ENCODE results near the gene BCAR3.

DNA sequence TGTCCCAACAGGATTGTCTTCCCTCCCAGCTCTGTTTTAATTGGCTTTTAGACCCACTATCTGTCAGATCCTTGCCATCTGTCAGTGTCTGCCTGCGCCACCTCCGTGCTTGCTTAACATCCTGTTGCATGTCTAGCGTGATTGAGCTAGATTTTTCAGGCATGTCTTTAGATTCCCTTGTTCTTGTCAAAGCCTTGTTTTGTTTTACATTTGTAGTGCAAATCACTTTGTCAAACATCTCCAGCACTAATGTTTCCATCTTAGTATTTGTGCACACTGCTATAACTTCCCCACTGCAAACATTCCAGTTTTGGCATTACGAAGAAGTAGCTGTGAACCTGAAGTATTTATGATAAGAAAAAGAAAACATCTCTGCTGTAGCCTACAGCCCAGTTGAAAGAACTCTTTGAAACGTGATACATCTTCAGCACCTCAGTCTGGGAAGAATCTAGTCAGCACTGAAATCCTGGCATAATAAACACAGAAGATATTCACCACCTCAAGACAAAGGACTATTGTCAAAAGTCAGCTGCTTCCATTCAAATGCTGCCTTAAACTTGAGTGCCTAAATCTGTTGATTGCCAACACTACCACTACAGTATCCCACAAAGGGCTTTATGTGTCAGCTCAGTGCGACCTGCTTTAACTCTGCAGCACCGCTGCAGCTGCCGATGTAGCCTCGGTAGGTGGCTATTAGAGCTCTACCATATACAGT lies 128.7 kb downstream of the BCAR3 start:
- TF ChIP-seq BCL11A (tag by site-specific recombination; IDR thresholded peaks at IDR 0.05; ENCODE audit: low read depth) (no peak), ZBTB11 (tag by site-specific recombination; conservative IDR thresholded peaks at IDR 0.05; ENCODE audit: low read depth) (peak; percentile 94), KLF16 (tag by site-specific recombination; IDR thresholded peaks at IDR 0.05) (no peak), ZNF138 (tag by site-specific recombination; IDR thresholded peaks at IDR 0.05; ENCODE audit: borderline replicate concordance) (no peak), ZNF677 (tag by site-specific recombination; IDR thresholded peaks at IDR 0.05) (no peak), ZBTB17 (tag by site-specific recombination; IDR thresholded peaks at IDR 0.05) (peak; percentile 80), ZSCAN18 (tag by site-specific recombination; IDR thresholded peaks at IDR 0.05) (no peak), ZFP41 (tag by site-specific recombination; IDR thresholded peaks at IDR 0.05; ENCODE audit: borderline replicate concordance) (no peak), CTCF (tag by site-specific recombination; IDR thresholded peaks at IDR 0.05) (no peak), ZNF398 (tag by site-specific recombination; IDR thresholded peaks at IDR 0.05) (no peak), ZNF335 (tag by site-specific recombination; conservative IDR thresholded peaks at IDR 0.05) (peak; percentile 82), SP2 (tag by site-specific recombination; IDR thresholded peaks at IDR 0.05) (no peak)
- TF ChIP-seq, protein P1, sequence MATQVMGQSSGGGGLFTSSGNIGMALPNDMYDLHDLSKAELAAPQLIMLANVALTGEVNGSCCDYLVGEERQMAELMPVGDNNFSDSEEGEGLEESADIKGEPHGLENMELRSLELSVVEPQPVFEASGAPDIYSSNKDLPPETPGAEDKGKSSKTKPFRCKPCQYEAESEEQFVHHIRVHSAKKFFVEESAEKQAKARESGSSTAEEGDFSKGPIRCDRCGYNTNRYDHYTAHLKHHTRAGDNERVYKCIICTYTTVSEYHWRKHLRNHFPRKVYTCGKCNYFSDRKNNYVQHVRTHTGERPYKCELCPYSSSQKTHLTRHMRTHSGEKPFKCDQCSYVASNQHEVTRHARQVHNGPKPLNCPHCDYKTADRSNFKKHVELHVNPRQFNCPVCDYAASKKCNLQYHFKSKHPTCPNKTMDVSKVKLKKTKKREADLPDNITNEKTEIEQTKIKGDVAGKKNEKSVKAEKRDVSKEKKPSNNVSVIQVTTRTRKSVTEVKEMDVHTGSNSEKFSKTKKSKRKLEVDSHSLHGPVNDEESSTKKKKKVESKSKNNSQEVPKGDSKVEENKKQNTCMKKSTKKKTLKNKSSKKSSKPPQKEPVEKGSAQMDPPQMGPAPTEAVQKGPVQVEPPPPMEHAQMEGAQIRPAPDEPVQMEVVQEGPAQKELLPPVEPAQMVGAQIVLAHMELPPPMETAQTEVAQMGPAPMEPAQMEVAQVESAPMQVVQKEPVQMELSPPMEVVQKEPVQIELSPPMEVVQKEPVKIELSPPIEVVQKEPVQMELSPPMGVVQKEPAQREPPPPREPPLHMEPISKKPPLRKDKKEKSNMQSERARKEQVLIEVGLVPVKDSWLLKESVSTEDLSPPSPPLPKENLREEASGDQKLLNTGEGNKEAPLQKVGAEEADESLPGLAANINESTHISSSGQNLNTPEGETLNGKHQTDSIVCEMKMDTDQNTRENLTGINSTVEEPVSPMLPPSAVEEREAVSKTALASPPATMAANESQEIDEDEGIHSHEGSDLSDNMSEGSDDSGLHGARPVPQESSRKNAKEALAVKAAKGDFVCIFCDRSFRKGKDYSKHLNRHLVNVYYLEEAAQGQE (tag by site-specific recombination; IDR thresholded peaks at IDR 0.05): no peak
